Karpas-422 (cell line): ENCODE data around the gene MT1B. TPM values are rescaled to one million over a fixed set of nuclear protein-coding genes. Genes with fewer than 3 reads are reported as not detected.
"Not testable (repeated sequence)": the region's sequence is repeated elsewhere in the genome, so short reads cannot be mapped to it uniquely, and the experiment has no call there.

ENCODE experiments used
- DNase-seq: peaks from one replicate; pipeline ENCODE4 v3.0.0-alpha.2; 2015
- H2AFZ ChIP-seq: fragments of 200-600 bp; sonication (generic); 2 replicates; pipeline ENCODE4 v1.6.1; 2014; ENCODE audit warnings: antibody characterized with exemption, low read length, mixed read lengths
- H3K27ac ChIP-seq: fragments of 200-600 bp; sonication (generic); 2 replicates; pipeline ENCODE4 v1.5.1; 2014; ENCODE audit warnings: mild to moderate bottlenecking, low read length, moderate library complexity
- H3K27me3 ChIP-seq: fragments of 200-600 bp; sonication (generic); 2 replicates; pipeline ENCODE4 v1.6.1; 2014; ENCODE audit warnings: low read length, mixed read lengths
- H3K36me3 ChIP-seq: fragments of 200-600 bp; sonication (generic); 2 replicates; pipeline ENCODE4 v1.6.1; 2014; ENCODE audit warnings: low read length, mixed read lengths; ENCODE audit not compliant: insufficient read depth
- H3K4me1 ChIP-seq: fragments of 200-600 bp; sonication (generic); 2 replicates; pipeline ENCODE4 v1.6.1; 2014; ENCODE audit warnings: mild to moderate bottlenecking, low read length, mixed read lengths
- H3K4me2 ChIP-seq: fragments of 200-600 bp; sonication (generic); 2 replicates; pipeline ENCODE4 v1.6.1; 2014; ENCODE audit warnings: low read length, low read depth, mild to moderate bottlenecking; ENCODE audit not compliant: poor library complexity, severe bottlenecking
- H3K4me3 ChIP-seq: fragments of 200-600 bp; sonication (generic); 2 replicates; pipeline ENCODE4 v1.5.1; 2014; ENCODE audit warnings: mild to moderate bottlenecking, antibody characterized with exemption, low read length, mixed read lengths
- H3K79me2 ChIP-seq: fragments of 200-600 bp; sonication (generic); 2 replicates; pipeline ENCODE4 v1.6.1; 2014; ENCODE audit warnings: mild to moderate bottlenecking, low read length, mixed read lengths
- H3K9ac ChIP-seq: fragments of 200-600 bp; sonication (generic); 2 replicates; pipeline ENCODE4 v1.6.0; 2014; ENCODE audit warnings: low read length
- H3K9me2 ChIP-seq: fragments of 200-600 bp; sonication (generic), shearing (Covaris generic); replicated peaks from 2 replicates; pipeline ENCODE4 v1.6.0; 2014; ENCODE audit warnings: mild to moderate bottlenecking, low read length, moderate library complexity; ENCODE audit not compliant: insufficient read depth
- H3K9me3 ChIP-seq: fragments of 300-700, 200-600 bp; sonication (generic); 2 replicates; pipeline ENCODE4 v1.6.1; 2014; ENCODE audit warnings: low read length, mixed read lengths
- H4K20me1 ChIP-seq: fragments of 200-600 bp; sonication (generic); 2 replicates; pipeline ENCODE4 v1.6.1; 2014; ENCODE audit warnings: mild to moderate bottlenecking, antibody characterized with exemption, low read length, low read depth; ENCODE audit not compliant: insufficient read depth
- total RNA-seq: library from RNA; depleted of rRNA; stranded (reverse); fragments of >200 nt; shearing (Covaris generic); gene quantifications from 2 replicates; pipeline ENCODE4 v1.2.3, GENCODE V29; 2014; ENCODE audit warnings: low replicate concordance

MT1B gene
- total RNA-seq, 1 experiment from 2014 or later: 2.7 TPM

- H2AFZ ChIP-seq: no peak overlapping the region
These were observed 37.1 kb upstream of the MT1B start for GRCh38 chr16:56614549-56614991.

GRCh38 chr16:56615353-56615752, 36.3 kb upstream of the MT1B start:
- Histone ChIP-seq H3K4me1 (peaks cover 14% of the 10 kb centered on the region), H3K9me3 (no peaks in the 10 kb centered on the region), H3K79me2 (no peaks in the 10 kb centered on the region), H3K36me3 (no peaks in the 10 kb centered on the region), H2AFZ (no peak overlapping the region), H3K9me2 (no peaks in the 10 kb centered on the region), H3K4me2 (no peak overlapping the region), H3K27me3 (no peaks in the 10 kb centered on the region), H3K27ac (no peak overlapping the region), H3K9ac (no peak overlapping the region), H4K20me1 (no peaks in the 10 kb centered on the region), H3K4me3 (no peak overlapping the region)
- DNase-seq: no peak

More at GRCh38 chr16:56614549-56614991, 37.1 kb upstream of the MT1B start:
- H3K4me3 ChIP-seq: no peak overlapping the region
- H3K4me2 ChIP-seq: no peak overlapping the region
- no peak for DNase-seq
- no peaks in the 10 kb centered on the region for H3K36me3 ChIP-seq
- H4K20me1 ChIP-seq: no peaks in the 10 kb centered on the region
- no peaks in the 10 kb centered on the region for H3K9me2 ChIP-seq
- H3K9me3 ChIP-seq: no peaks in the 10 kb centered on the region
- H3K4me1 ChIP-seq: peaks cover 22% of the 10 kb centered on the region
- no peaks in the 10 kb centered on the region for H3K79me2 ChIP-seq
- H3K27ac ChIP-seq: no peak overlapping the region
- H3K27me3 ChIP-seq: no peaks in the 10 kb centered on the region
- H3K9ac ChIP-seq: no peak overlapping the region

- H3K9ac ChIP-seq: no peak overlapping the region
- no peaks in the 10 kb centered on the region for H3K27me3 ChIP-seq
- H3K9me2 ChIP-seq: no peaks in the 10 kb centered on the region
- H4K20me1 ChIP-seq: no peaks in the 10 kb centered on the region
- H3K9me3 ChIP-seq: no peaks in the 10 kb centered on the region
- no peaks in the 10 kb centered on the region for H3K79me2 ChIP-seq
- no peak overlapping the region for H2AFZ ChIP-seq
- H3K4me1 ChIP-seq: peaks cover 8% of the 10 kb centered on the region
- H3K4me3 ChIP-seq: no peak overlapping the region
- H3K36me3 ChIP-seq: no peaks in the 10 kb centered on the region
- no peak for DNase-seq
- H3K4me2 ChIP-seq: no peak overlapping the region
- H3K27ac ChIP-seq: no peak overlapping the region
These were observed 35.0 kb upstream of the MT1B start for GRCh38 chr16:56616608-56617211.

- no peaks in the 10 kb centered on the region for H3K79me2 ChIP-seq
- no peak overlapping the region for H3K9ac ChIP-seq
- H3K36me3 ChIP-seq: no peaks in the 10 kb centered on the region
- no peak for DNase-seq
- H3K9me3 ChIP-seq: no peaks in the 10 kb centered on the region
- no peaks in the 10 kb centered on the region for H3K9me2 ChIP-seq
- H3K27ac ChIP-seq: no peak overlapping the region
- no peaks in the 10 kb centered on the region for H4K20me1 ChIP-seq
- H3K4me2 ChIP-seq: no peak overlapping the region
- H3K27me3 ChIP-seq: no peaks in the 10 kb centered on the region
- H2AFZ ChIP-seq: no peak overlapping the region
- H3K4me3 ChIP-seq: no peak overlapping the region
- H3K4me1 ChIP-seq: peaks cover 15% of the 10 kb centered on the region
These were observed 34.2 kb upstream of the MT1B start for GRCh38 chr16:56617212-56618085.

GRCh38 chr16:56618138-56618537, 33.5 kb upstream of the MT1B start:
- H2AFZ ChIP-seq: no peak overlapping the region
- H3K79me2 ChIP-seq: no peaks in the 10 kb centered on the region
- no peaks in the 10 kb centered on the region for H3K27me3 ChIP-seq
- H3K4me1 ChIP-seq: peaks cover 22% of the 10 kb centered on the region
- DNase-seq: no peak
- H3K9me2 ChIP-seq: no peaks in the 10 kb centered on the region
- no peaks in the 10 kb centered on the region for H3K36me3 ChIP-seq
- H4K20me1 ChIP-seq: no peaks in the 10 kb centered on the region
- no peak overlapping the region for H3K4me3 ChIP-seq
- H3K4me2 ChIP-seq: no peak overlapping the region
- no peak overlapping the region for H3K27ac ChIP-seq
- H3K9ac ChIP-seq: no peak overlapping the region
- H3K9me3 ChIP-seq: no peaks in the 10 kb centered on the region

- H3K36me3 ChIP-seq: no peaks in the 10 kb centered on the region
- H3K27me3 ChIP-seq: no peaks in the 10 kb centered on the region
- H4K20me1 ChIP-seq: no peaks in the 10 kb centered on the region
- peaks cover 32% of the 10 kb centered on the region for H3K4me1 ChIP-seq
- no peak overlapping the region for H3K4me2 ChIP-seq
- H3K4me3 ChIP-seq: no peak overlapping the region
- no peaks in the 10 kb centered on the region for H3K9me3 ChIP-seq
- no peak overlapping the region for H3K27ac ChIP-seq
- no peak for DNase-seq
- H3K9ac ChIP-seq: no peak overlapping the region
- no peak overlapping the region for H2AFZ ChIP-seq
- no peaks in the 10 kb centered on the region for H3K79me2 ChIP-seq
- no peaks in the 10 kb centered on the region for H3K9me2 ChIP-seq
These were observed 31.3 kb upstream of the MT1B start for GRCh38 chr16:56620339-56620897.

GRCh38 chr16:56621665-56622445, 29.8 kb upstream of the MT1B start:
- H4K20me1 ChIP-seq, H3K9ac ChIP-seq, H2AFZ ChIP-seq, H3K9me2 ChIP-seq, H3K79me2 ChIP-seq, H3K36me3 ChIP-seq, H3K27ac ChIP-seq, H3K27me3 ChIP-seq, H3K4me3 ChIP-seq, DNase-seq, H3K4me2 ChIP-seq, H3K9me3 ChIP-seq: not testable (repeated sequence)
- H3K4me1 ChIP-seq: peaks cover 32% of the 10 kb centered on the region

- H3K9me3 ChIP-seq: not testable (repeated sequence)
These were observed 28.5 kb upstream of the MT1B start for GRCh38 chr16:56623184-56623583.

More at GRCh38 chr16:56623184-56623583, 28.5 kb upstream of the MT1B start:
- H3K9ac ChIP-seq, H3K79me2 ChIP-seq, DNase-seq, H3K4me3 ChIP-seq, H3K27ac ChIP-seq, H3K27me3 ChIP-seq, H3K36me3 ChIP-seq, H4K20me1 ChIP-seq, H3K9me2 ChIP-seq, H2AFZ ChIP-seq: not testable (repeated sequence)
- Histone ChIP-seq H3K4me2 (peak overlapping the region; percentile 49), H3K4me1 (peaks cover 32% of the 10 kb centered on the region)
